Measurements from ENCODE around the gene SULT1C2. TPM values are rescaled to one million over a fixed set of nuclear protein-coding genes. Genes with fewer than 3 reads are reported as not detected.

The SULT1C2 gene
- 0.23 TPM for total RNA-seq

DNA sequence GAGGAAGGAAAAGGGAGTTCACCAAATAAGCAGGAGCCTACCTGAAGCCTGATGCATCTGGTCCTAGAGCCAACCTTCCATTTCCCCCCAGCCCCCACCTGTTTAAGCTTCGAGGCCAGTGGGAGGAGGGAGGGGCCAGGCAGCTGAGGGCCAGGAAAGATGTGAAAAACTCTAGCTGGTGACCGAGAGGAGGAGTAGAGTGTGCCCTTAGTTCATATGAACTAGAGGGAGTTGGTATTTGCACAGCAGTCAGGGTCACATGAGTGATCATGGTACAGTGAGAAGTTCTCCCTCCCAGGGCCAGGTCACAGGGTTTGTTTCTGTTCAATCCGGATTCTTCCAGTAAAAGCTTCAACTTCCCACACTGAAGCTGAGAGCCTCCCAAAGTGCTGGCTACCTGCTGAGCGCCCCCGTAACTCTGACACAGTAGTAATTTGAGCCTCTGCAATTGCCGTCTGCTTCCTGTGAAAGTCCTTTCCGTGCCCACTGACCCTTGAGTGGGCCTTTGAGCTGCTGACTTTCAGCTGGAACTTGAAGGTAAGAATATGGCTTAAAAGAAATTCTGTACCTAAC lies at the start of gene SULT1C2:
TSS of gene SULT1C2 (plus strand) at position 362 of the 573 bp plus-strand sequence. CDS start 4,773 bp downstream, outside the sequence.

DNA sequence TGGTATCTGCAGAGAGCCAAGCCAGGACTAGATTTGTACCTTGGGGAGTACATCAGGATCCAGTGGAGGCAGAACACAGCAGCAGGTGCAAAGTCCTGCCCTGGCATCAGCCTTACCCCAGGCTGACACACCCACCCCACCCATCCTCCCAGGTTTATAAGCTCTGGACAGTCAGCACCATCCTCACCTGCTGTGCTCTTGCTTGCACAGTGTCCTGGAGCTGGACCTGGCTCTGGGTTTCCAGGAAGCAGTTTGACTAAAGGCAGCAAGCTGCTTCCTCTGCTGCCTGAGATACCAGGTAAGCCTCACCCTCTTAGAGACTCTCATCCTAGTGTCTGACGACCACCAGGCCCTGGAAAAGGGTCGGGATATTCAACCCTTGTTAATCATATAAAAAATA lies 48.9 kb upstream of the SULT1C2 start, which contains the start of gene SULT1C3:
TSS of gene SULT1C3 (plus strand) at position 183 of the 400 bp plus-strand sequence. CDS start 7,227 bp downstream, outside the sequence.

Other genes with a start within 250 kb of the SULT1C2 start
- gene SULT1C3, start 48.9 kb upstream of the SULT1C2 start, total RNA-seq: not detected
- 15.5 TPM for gene SULT1C4, start 89.1 kb downstream of the SULT1C2 start, total RNA-seq
- gene GCC2, start 160.3 kb downstream of the SULT1C2 start, total RNA-seq: 49.1 TPM
- 20.8 TPM for gene LIMS1, start 245.6 kb downstream of the SULT1C2 start, total RNA-seq